Measurements from ENCODE around the gene ZBTB7B. TPM values are rescaled to one million over a fixed set of nuclear protein-coding genes. Genes with fewer than 3 reads are reported as not detected.

ZBTB7B gene
- total and polyA plus RNA-seq, 9 of the 15 experiments (the other 6 are each of a cell fraction or from before 2014, with no cell fraction given) = 0.04 to 46.5 (median 15.2) TPM

DNA sequence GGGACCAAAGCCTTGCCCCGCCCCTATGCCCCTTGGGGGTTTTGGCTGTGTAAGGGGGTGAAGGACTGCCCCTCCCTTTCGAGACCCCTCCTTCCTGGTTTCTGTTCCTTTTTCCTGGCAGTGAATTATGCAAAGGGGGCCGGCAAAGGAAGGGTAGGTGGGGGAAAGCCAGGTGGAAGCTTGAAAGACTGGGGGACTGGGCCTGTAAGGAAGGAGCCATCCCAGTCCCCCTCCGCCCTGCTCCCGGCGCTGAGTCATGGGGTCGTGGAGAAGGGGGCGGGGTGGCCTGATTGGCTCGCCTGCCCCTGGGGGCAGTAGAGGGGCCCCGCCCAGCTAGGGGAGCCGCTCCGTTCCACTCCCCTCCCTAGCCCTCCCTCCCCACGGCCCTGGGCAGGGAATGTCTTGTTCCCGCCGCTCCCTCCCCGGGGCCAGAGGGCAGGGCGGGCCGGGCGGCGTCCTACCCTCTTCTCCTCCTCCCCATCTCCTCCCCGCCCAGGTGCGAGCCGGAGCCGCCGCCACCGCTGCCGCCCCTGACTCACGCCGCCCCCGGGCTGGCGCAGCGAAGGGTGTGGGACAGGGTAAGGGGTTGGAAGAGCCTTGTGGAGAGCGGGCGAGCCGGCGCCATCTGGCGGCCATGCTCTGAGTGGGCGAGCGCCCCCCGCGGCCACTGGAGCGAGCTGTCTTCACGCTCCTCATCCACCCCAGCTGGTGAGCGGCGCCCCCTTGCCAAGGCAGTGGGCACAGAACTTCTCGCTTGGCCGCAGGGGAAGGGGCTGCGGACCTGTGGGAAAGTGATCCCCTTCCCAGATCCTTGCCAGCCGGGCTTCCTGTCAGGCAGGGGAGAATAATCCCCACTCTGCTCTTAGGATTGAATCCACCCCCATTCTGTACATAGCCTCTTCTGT is 14.7 kb downstream of the ZBTB7B start (continued):
- no peak for TF ChIP-seq SRSF1 (IDR thresholded peaks at IDR 0.05; ENCODE audit: low read depth, low read length)
- peak; percentile 72; the same call in 1 of the 2 replicates for TF ChIP-seq ZBED1 (IDR thresholded peaks at IDR 0.05)
- TF ChIP-seq, protein P1, sequence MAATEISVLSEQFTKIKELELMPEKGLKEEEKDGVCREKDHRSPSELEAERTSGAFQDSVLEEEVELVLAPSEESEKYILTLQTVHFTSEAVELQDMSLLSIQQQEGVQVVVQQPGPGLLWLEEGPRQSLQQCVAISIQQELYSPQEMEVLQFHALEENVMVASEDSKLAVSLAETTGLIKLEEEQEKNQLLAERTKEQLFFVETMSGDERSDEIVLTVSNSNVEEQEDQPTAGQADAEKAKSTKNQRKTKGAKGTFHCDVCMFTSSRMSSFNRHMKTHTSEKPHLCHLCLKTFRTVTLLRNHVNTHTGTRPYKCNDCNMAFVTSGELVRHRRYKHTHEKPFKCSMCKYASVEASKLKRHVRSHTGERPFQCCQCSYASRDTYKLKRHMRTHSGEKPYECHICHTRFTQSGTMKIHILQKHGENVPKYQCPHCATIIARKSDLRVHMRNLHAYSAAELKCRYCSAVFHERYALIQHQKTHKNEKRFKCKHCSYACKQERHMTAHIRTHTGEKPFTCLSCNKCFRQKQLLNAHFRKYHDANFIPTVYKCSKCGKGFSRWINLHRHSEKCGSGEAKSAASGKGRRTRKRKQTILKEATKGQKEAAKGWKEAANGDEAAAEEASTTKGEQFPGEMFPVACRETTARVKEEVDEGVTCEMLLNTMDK (IDR thresholded peaks at IDR 0.05; ENCODE audit: borderline replicate concordance, insufficient read depth, low read depth, low read length, poor library complexity, severe bottlenecking) = peak; percentile 91
- no peak for TF ChIP-seq BMI1 (IDR thresholded peaks at IDR 0.05; ENCODE audit: low read length)
- TF ChIP-seq, protein P2, sequence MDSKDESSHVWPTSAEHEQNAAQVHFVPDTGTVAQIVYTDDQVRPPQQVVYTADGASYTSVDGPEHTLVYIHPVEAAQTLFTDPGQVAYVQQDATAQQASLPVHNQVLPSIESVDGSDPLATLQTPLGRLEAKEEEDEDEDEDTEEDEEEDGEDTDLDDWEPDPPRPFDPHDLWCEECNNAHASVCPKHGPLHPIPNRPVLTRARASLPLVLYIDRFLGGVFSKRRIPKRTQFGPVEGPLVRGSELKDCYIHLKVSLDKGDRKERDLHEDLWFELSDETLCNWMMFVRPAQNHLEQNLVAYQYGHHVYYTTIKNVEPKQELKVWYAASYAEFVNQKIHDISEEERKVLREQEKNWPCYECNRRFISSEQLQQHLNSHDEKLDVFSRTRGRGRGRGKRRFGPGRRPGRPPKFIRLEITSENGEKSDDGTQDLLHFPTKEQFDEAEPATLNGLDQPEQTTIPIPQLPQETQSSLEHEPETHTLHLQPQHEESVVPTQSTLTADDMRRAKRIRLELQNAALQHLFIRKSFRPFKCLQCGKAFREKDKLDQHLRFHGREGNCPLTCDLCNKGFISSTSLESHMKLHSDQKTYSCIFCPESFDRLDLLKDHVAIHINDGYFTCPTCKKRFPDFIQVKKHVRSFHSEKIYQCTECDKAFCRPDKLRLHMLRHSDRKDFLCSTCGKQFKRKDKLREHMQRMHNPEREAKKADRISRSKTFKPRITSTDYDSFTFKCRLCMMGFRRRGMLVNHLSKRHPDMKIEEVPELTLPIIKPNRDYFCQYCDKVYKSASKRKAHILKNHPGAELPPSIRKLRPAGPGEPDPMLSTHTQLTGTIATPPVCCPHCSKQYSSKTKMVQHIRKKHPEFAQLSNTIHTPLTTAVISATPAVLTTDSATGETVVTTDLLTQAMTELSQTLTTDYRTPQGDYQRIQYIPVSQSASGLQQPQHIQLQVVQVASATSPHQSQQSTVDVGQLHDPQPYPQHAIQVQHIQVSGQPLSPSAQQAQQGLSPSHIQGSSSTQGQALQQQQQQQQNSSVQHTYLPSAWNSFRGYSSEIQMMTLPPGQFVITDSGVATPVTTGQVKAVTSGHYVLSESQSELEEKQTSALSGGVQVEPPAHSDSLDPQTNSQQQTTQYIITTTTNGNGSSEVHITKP (IDR thresholded peaks at IDR 0.05; ENCODE audit: partially characterized antibody) = peak; percentile 83
- TF ChIP-seq BRCA1 (IDR thresholded peaks at IDR 0.05) = no peak
- no peak for TF ChIP-seq BRCA1 (CRISPR knock-in tag; IDR thresholded peaks at IDR 0.05)
- TF ChIP-seq STAT5B (CRISPR knock-in tag; IDR thresholded peaks at IDR 0.05) = no peak
- TF ChIP-seq IRF2 (CRISPR knock-in tag; IDR thresholded peaks at IDR 0.05) = no peak
- TF ChIP-seq, protein P3, sequence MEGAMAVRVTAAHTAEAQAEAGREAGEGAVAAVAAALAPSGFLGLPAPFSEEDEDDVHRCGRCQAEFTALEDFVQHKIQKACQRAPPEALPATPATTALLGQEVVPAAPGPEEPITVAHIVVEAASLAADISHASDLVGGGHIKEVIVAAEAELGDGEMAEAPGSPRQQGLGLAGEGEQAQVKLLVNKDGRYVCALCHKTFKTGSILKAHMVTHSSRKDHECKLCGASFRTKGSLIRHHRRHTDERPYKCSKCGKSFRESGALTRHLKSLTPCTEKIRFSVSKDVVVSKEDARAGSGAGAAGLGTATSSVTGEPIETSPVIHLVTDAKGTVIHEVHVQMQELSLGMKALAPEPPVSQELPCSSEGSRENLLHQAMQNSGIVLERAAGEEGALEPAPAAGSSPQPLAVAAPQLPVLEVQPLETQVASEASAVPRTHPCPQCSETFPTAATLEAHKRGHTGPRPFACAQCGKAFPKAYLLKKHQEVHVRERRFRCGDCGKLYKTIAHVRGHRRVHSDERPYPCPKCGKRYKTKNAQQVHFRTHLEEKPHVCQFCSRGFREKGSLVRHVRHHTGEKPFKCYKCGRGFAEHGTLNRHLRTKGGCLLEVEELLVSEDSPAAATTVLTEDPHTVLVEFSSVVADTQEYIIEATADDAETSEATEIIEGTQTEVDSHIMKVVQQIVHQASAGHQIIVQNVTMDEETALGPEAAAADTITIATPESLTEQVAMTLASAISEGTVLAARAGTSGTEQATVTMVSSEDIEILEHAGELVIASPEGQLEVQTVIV (CRISPR knock-in tag; IDR thresholded peaks at IDR 0.05; ENCODE audit: borderline replicate concordance) = no peak
- TF ChIP-seq KAT2B (IDR thresholded peaks at IDR 0.05; ENCODE audit: low read depth, low read length) = no peak
- TF ChIP-seq NBN (IDR thresholded peaks at IDR 0.05; ENCODE audit: low read depth) = peak; percentile 58; the same call in 1 of the 2 replicates
- TF ChIP-seq, protein P4, sequence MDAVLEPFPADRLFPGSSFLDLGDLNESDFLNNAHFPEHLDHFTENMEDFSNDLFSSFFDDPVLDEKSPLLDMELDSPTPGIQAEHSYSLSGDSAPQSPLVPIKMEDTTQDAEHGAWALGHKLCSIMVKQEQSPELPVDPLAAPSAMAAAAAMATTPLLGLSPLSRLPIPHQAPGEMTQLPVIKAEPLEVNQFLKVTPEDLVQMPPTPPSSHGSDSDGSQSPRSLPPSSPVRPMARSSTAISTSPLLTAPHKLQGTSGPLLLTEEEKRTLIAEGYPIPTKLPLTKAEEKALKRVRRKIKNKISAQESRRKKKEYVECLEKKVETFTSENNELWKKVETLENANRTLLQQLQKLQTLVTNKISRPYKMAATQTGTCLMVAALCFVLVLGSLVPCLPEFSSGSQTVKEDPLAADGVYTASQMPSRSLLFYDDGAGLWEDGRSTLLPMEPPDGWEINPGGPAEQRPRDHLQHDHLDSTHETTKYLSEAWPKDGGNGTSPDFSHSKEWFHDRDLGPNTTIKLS (IDR thresholded peaks at IDR 0.05; ENCODE audit: borderline replicate concordance, low read depth) = no peak
- TF ChIP-seq NFATC3 (IDR thresholded peaks at IDR 0.05) = no peak
- 0 out of 2 replicates have a peak, but pooled peaks have one; percentile 13 for TF ChIP-seq CBFA2T2 (conservative IDR thresholded peaks at IDR 0.05)
- TF ChIP-seq FUS (optimal IDR thresholded peaks at IDR 0.05; ENCODE audit: low read depth, low read length) = no peak
- TF ChIP-seq ZNF121 (CRISPR knock-in tag; conservative IDR thresholded peaks at IDR 0.05) = no peak
- no peak for TF ChIP-seq SETDB1 (IDR thresholded peaks at IDR 0.05; ENCODE audit: low read length)
- TF ChIP-seq NR1H2 (CRISPR knock-in tag; IDR thresholded peaks at IDR 0.05) = no peak; the same call in 1 of the 2 replicates

All from K562 (cell line).